Colonic mucosa (tissue), 4 donors: Measurements from ENCODE around the gene SLC48A1. TPM values are rescaled to one million over a fixed set of nuclear protein-coding genes. Genes with fewer than 3 reads are reported as not detected.

Source experiments
- DNase-seq: peaks from one replicate; pipeline ENCODE4 v3.0.0-alpha.2; 2020
- H3K27ac ChIP-seq: fragments of 200-600 bp; one replicate; pipeline ENCODE4 v1.8.0; 2021
- H3K27me3 ChIP-seq: fragments of 200-600 bp; one replicate; pipeline ENCODE4 v1.8.0; 2021
- H3K36me3 ChIP-seq: fragments of 200-600 bp; one replicate; pipeline ENCODE4 v1.8.0; 2021
- H3K4me1 ChIP-seq: fragments of 200-600 bp; one replicate; pipeline ENCODE4 v1.8.0; 2021; ENCODE audit warnings: mild to moderate bottlenecking
- H3K4me3 ChIP-seq: fragments of 200-600 bp; one replicate; pipeline ENCODE4 v1.8.0; 2021
- H3K9ac ChIP-seq, 2 donors: one replicate each; pipeline ENCODE4 v1.7.0; 2013; ENCODE audit warnings: control low read depth in 2 of 2, low read depth in 2 of 2, low read length in 2 of 2
- H3K9me3 ChIP-seq: fragments of 200-600 bp; one replicate; pipeline ENCODE4 v1.8.0; 2021
- intact Hi-C: fragments of 100-400 bp; cut with DNase I; formaldehyde crosslinking; loops from one replicate; pipeline ENCODE4 v1.14.1; 2022
- total RNA-seq, 2 donors: library from RNA; stranded (reverse); fragmentation: NEBNext Ultra II Directional in 1 of 2; extraction: Animal tissue kit (Norgen Biotek cat#: 25700) in 1 of 2; gene quantifications; one replicate each; pipeline ENCODE4 v1.2.1, GENCODE V29; 2021
- TF ChIP-seq, protein P1 (sequence below): fragments of 200-600 bp; IDR thresholded peaks from one replicate; pipeline ENCODE4 v1.8.0; 2022; ENCODE audit warnings: antibody characterized with exemption, mild to moderate bottlenecking
- donor health status: healthy.
- donor health status: DM: no; HTN: no; CAD: no.
- donor health status: DM: no; HTN: no; CAD: no.

Gene SLC48A1
- total RNA-seq, 2 donors from 2014 or later: 12.2 to 17.9 TPM

- Histone ChIP-seq H3K4me1 (peaks cover 4% of the 10 kb centered on the region), H3K9ac (peak within 1 kb of the TSS; percentile 92 to 97), H3K36me3 (no peaks in the 10 kb centered on the region), H3K4me3 (peak within 1 kb of the TSS; percentile 57), H3K9me3 (no peaks in the 10 kb centered on the region), H3K27me3 (no peaks in the 10 kb centered on the region), H3K27ac (peak within 1 kb of the TSS; percentile 94)
- intact Hi-C loops: no loop called here
- TF ChIP-seq, protein P1, sequence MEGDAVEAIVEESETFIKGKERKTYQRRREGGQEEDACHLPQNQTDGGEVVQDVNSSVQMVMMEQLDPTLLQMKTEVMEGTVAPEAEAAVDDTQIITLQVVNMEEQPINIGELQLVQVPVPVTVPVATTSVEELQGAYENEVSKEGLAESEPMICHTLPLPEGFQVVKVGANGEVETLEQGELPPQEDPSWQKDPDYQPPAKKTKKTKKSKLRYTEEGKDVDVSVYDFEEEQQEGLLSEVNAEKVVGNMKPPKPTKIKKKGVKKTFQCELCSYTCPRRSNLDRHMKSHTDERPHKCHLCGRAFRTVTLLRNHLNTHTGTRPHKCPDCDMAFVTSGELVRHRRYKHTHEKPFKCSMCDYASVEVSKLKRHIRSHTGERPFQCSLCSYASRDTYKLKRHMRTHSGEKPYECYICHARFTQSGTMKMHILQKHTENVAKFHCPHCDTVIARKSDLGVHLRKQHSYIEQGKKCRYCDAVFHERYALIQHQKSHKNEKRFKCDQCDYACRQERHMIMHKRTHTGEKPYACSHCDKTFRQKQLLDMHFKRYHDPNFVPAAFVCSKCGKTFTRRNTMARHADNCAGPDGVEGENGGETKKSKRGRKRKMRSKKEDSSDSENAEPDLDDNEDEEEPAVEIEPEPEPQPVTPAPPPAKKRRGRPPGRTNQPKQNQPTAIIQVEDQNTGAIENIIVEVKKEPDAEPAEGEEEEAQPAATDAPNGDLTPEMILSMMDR: no peak
- DNase-seq: peak; percentile 86
These were observed 47.0 kb downstream of the SLC48A1 start, which contains the start of gene HDAC7 for GRCh38 chr12:47819896-47820630. Gene HDAC7, minus strand, starts transcription at chr12:47819903. Its CDS starts 118 bp downstream, at chr12:47819785.

DNA sequence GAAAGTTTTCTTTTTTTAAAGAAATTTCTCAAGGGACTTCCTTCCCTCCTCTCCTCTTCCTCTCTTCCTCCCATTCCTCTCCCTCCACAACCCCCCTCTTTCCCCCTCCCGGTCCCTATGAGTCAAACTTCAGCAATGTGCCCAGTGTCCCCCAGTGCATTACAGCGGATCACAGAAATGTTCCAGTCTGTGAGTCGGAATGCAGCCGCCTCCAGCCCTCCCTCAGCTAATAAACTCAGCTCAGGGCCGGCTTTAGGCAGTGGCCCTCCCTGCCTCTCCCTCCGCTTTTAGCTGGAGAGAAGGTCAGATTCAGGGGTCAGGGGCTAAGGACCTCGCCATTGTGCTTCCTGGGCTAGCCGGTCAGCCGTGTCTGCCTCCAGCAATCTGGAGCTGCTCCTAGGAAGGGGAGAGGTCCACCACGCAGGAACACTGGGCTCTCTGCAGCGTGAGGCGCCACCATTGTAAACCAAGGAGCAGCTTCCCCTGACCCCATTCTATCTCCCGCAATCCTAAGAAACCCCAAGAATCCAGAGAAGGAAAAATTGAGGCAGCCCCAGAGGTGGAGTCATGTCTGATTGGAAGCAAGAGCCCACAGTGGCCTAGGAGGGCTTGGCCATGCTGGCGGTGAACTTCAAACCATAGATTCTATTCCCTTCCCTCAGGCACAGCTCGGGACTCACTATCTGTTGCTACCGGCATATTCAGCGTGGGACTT lies 47.8 kb downstream of the SLC48A1 start:
- Histone ChIP-seq H3K9ac (peak overlapping the region; percentile 92 to 97), H3K9me3 (no peaks in the 10 kb centered on the region), H3K27me3 (no peaks in the 10 kb centered on the region), H3K27ac (peak overlapping the region; percentile 94), H3K36me3 (no peaks in the 10 kb centered on the region), H3K4me1 (peaks cover 4% of the 10 kb centered on the region), H3K4me3 (peak overlapping the region; percentile 57)
- TF ChIP-seq, protein P1: no peak
- peak; percentile 69 for DNase-seq
- intact Hi-C loops: no loop called here

GRCh38 chr12:47821346-47821706 lies 48.3 kb downstream of the SLC48A1 start:
- H3K27ac ChIP-seq: peak overlapping the region; percentile 80

DNA sequence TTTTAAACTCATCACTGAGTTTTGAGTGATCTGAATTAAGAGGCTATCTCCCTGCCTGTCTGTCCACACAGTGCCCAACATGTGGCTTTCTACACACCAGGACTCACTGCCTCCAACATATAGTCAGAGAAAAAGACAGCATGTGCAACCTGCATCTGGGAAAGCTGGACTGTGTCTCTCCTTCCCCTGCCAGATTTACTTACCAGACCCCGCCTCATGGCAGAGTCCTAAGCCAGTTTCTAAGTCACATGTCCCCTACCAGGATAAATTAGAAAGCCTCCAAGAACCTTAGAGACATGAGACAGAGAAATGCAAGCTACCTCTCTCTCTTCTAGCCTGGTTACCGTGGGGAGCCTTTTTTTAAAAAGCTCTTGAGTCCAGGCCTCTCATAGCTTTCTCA lies 49.4 kb downstream of the SLC48A1 start:
- Histone ChIP-seq H3K36me3 (no peaks in the 10 kb centered on the region), H3K27me3 (no peaks in the 10 kb centered on the region), H3K9ac (peak overlapping the region in 1 of 2 donors; percentile 24), H3K4me3 (no peak overlapping the region), H3K9me3 (no peaks in the 10 kb centered on the region), H3K4me1 (peaks cover 4% of the 10 kb centered on the region), H3K27ac (peak overlapping the region; percentile 80)
- no peak for DNase-seq
- TF ChIP-seq, protein P1: no peak
- intact Hi-C loops: no loop called here

More at GRCh38 chr12:47821346-47821706, 48.3 kb downstream of the SLC48A1 start:
- no peak overlapping the region for H3K4me3 ChIP-seq
- no peaks in the 10 kb centered on the region for H3K36me3 ChIP-seq
- H3K9me3 ChIP-seq: no peaks in the 10 kb centered on the region
- DNase-seq: no peak
- peaks cover 4% of the 10 kb centered on the region for H3K4me1 ChIP-seq
- peak overlapping the region; percentile 92 to 97 for H3K9ac ChIP-seq
- H3K27me3 ChIP-seq: no peaks in the 10 kb centered on the region
- intact Hi-C loops: no loop called here
- TF ChIP-seq, protein P1: no peak

GRCh38 chr12:47822863-47823262 lies 49.8 kb downstream of the SLC48A1 start:
- no peak for DNase-seq
- Histone ChIP-seq H3K27ac (peak overlapping the region; percentile 80), H3K27me3 (no peaks in the 10 kb centered on the region), H3K4me1 (peaks cover 4% of the 10 kb centered on the region), H3K36me3 (no peaks in the 10 kb centered on the region), H3K4me3 (no peak overlapping the region), H3K9ac (peak overlapping the region in 1 of 2 donors; percentile 24), H3K9me3 (no peaks in the 10 kb centered on the region)
- intact Hi-C loops: no loop called here
- TF ChIP-seq, protein P1: no peak
